Mammary epithelial cell (primary cell): Measurements from ENCODE around the gene BIRC5.

Experiments
- EZH2 ChIP-seq: IDR thresholded peaks from 2 replicates; pipeline ENCODE4 v1.6.1; 2012; ENCODE audit warnings: low read length, inconsistent platforms, borderline replicate concordance
- TF ChIP-seq, protein P1 (sequence below), 2 donors: IDR thresholded peaks in 1 of 2; conservative IDR thresholded peaks in 1 of 2; 2 replicates each; pipeline ENCODE4 v1.5.1; 2011 to 2012; ENCODE audit warnings: inconsistent platforms in 2 of 2, low read length in 2 of 2, mild to moderate bottlenecking in 2 of 2, control low read depth in 1 of 2, low read depth in 1 of 2; ENCODE audit not compliant: insufficient read depth in 1 of 2; ENCODE audit errors: extremely low read depth in 1 of 2

- TF ChIP-seq, protein P1, sequence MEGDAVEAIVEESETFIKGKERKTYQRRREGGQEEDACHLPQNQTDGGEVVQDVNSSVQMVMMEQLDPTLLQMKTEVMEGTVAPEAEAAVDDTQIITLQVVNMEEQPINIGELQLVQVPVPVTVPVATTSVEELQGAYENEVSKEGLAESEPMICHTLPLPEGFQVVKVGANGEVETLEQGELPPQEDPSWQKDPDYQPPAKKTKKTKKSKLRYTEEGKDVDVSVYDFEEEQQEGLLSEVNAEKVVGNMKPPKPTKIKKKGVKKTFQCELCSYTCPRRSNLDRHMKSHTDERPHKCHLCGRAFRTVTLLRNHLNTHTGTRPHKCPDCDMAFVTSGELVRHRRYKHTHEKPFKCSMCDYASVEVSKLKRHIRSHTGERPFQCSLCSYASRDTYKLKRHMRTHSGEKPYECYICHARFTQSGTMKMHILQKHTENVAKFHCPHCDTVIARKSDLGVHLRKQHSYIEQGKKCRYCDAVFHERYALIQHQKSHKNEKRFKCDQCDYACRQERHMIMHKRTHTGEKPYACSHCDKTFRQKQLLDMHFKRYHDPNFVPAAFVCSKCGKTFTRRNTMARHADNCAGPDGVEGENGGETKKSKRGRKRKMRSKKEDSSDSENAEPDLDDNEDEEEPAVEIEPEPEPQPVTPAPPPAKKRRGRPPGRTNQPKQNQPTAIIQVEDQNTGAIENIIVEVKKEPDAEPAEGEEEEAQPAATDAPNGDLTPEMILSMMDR (conservative IDR thresholded peaks at IDR 0.05 in 1 of 2, IDR thresholded peaks at IDR 0.05 in 1 of 2; ENCODE audit: extremely low read depth in 1 of 2, insufficient read depth in 1 of 2, low read depth in 1 of 2, low read length in 2 of 2) = no peak
- TF ChIP-seq EZH2 = no peak
Measured at GRCh38 chr17:78180508-78180907, 33.5 kb upstream of the BIRC5 start.
